Astrocyte (in vitro differentiated cells and primary cell): ENCODE measurements around the gene THOC6.

Experiments used
- CTCF ChIP-seq: IDR thresholded peaks from 2 replicates; pipeline ENCODE4 v1.5.1; 2011; ENCODE audit warnings: low read depth, mild to moderate bottlenecking, inconsistent platforms, low read length, moderate library complexity; ENCODE audit not compliant: insufficient read depth
- EZH2 ChIP-seq: IDR thresholded peaks from 2 replicates; pipeline ENCODE4 v1.6.1; 2012; ENCODE audit warnings: mild to moderate bottlenecking, low read length, inconsistent platforms; ENCODE audit not compliant: insufficient read depth

GRCh38 chr16:3003582-3004270, 20.1 kb upstream of the THOC6 start:
- TF ChIP-seq EZH2 (no peak), CTCF (no peak)
